ENCODE measurements around the gene UHRF1. TPM values are rescaled to one million over a fixed set of nuclear protein-coding genes. Genes with fewer than 3 reads are reported as not detected.
"Not testable (repeated sequence)": the region's sequence is repeated elsewhere in the genome, so short reads cannot be mapped to it uniquely, and the experiment has no call there.

The UHRF1 gene
- 64.8 and 65.6 TPM in 2 replicates for total RNA-seq (2014; rRNA removed; shearing (Covaris generic); ENCODE audit: low replicate concordance)

GRCh38 chr19:4909156-4909896, at the start of gene UHRF1:
Gene UHRF1, plus strand, starts transcription at chr19:4909501. Its CDS starts 1,385 bp downstream, at chr19:4910886.
- in situ Hi-C loops (cut with HindIII; ENCODE audit: low pct_unique_long_range_greater_than_20kb, low sequenced_read_pairs), result no loop called here
- DNase-seq (ENCODE audit: low read depth), result peak; percentile 65

GRCh38 chr19:4859697-4860096, 49.6 kb upstream of the UHRF1 start:
- no peak for DNase-seq (ENCODE audit: low read depth)
- in situ Hi-C loops (cut with HindIII; ENCODE audit: low pct_unique_long_range_greater_than_20kb, low sequenced_read_pairs), result no loop called here

- no peak for DNase-seq (ENCODE audit: low read depth)
- in situ Hi-C loops (cut with HindIII; ENCODE audit: low pct_unique_long_range_greater_than_20kb, low sequenced_read_pairs), result no loop called here
These were observed 48.2 kb upstream of the UHRF1 start for GRCh38 chr19:4861147-4861546.

- DNase-seq (ENCODE audit: low read depth), result peak; percentile 45
- in situ Hi-C loops (cut with HindIII; ENCODE audit: low pct_unique_long_range_greater_than_20kb, low sequenced_read_pairs), result no loop called here
These were observed 42.5 kb upstream of the UHRF1 start for GRCh38 chr19:4866595-4867424.

- peak; percentile 97 for DNase-seq (ENCODE audit: low read depth)
These were observed 41.6 kb upstream of the UHRF1 start, which contains the start of gene PLIN3 for GRCh38 chr19:4867534-4868285. Gene PLIN3, minus strand, starts transcription at chr19:4867667. Its CDS starts 6,273 bp downstream, at chr19:4861394.

GRCh38 chr19:4868286-4868834, 40.9 kb upstream of the UHRF1 start:
- in situ Hi-C loops (cut with HindIII; ENCODE audit: low pct_unique_long_range_greater_than_20kb, low sequenced_read_pairs), result no loop called here
- DNase-seq (ENCODE audit: low read depth), result no peak

More at GRCh38 chr19:4867534-4868285, 41.6 kb upstream of the UHRF1 start, which contains the start of gene PLIN3:
- in situ Hi-C loops (cut with HindIII; ENCODE audit: low pct_unique_long_range_greater_than_20kb, low sequenced_read_pairs), result no loop called here

GRCh38 chr19:4870025-4870700, 39.1 kb upstream of the UHRF1 start:
- in situ Hi-C loops (cut with HindIII; ENCODE audit: low pct_unique_long_range_greater_than_20kb, low sequenced_read_pairs), result no loop called here
- DNase-seq (ENCODE audit: low read depth), result peak; percentile 96

- DNase-seq (ENCODE audit: low read depth), result no peak
- in situ Hi-C loops (cut with HindIII; ENCODE audit: low pct_unique_long_range_greater_than_20kb, low sequenced_read_pairs), result no loop called here
These were observed 37.6 kb upstream of the UHRF1 start for GRCh38 chr19:4871711-4872110.

GRCh38 chr19:4873930-4874329, 35.4 kb upstream of the UHRF1 start:
- DNase-seq (ENCODE audit: low read depth), result no peak
- in situ Hi-C loops (cut with HindIII; ENCODE audit: low pct_unique_long_range_greater_than_20kb, low sequenced_read_pairs), result no loop called here

- in situ Hi-C loops (cut with HindIII; ENCODE audit: low pct_unique_long_range_greater_than_20kb, low sequenced_read_pairs), result no loop called here
- no peak for DNase-seq (ENCODE audit: low read depth)
These were observed 31.4 kb upstream of the UHRF1 start for GRCh38 chr19:4877753-4878490.

- in situ Hi-C loops (cut with HindIII; ENCODE audit: low pct_unique_long_range_greater_than_20kb, low sequenced_read_pairs), result no loop called here
- DNase-seq (ENCODE audit: low read depth), result no peak
These were observed 30.8 kb upstream of the UHRF1 start for GRCh38 chr19:4878491-4878968.

- DNase-seq (ENCODE audit: low read depth), result no peak
- in situ Hi-C loops (cut with HindIII; ENCODE audit: low pct_unique_long_range_greater_than_20kb, low sequenced_read_pairs), result no loop called here
These were observed 30.3 kb upstream of the UHRF1 start for GRCh38 chr19:4879041-4879440.

GRCh38 chr19:4882874-4883273, 26.4 kb upstream of the UHRF1 start:
- DNase-seq (ENCODE audit: low read depth); in situ Hi-C loops (cut with HindIII; ENCODE audit: low pct_unique_long_range_greater_than_20kb, low sequenced_read_pairs): not testable (repeated sequence)

GRCh38 chr19:4884993-4885392, 24.3 kb upstream of the UHRF1 start:
- in situ Hi-C loops (cut with HindIII; ENCODE audit: low pct_unique_long_range_greater_than_20kb, low sequenced_read_pairs); DNase-seq (ENCODE audit: low read depth): not testable (repeated sequence)

- in situ Hi-C loops (cut with HindIII; ENCODE audit: low pct_unique_long_range_greater_than_20kb, low sequenced_read_pairs); DNase-seq (ENCODE audit: low read depth): not testable (repeated sequence)
These were observed 21.5 kb upstream of the UHRF1 start for GRCh38 chr19:4887803-4888202.

GRCh38 chr19:4889034-4889815, 20.1 kb upstream of the UHRF1 start:
- in situ Hi-C loops (cut with HindIII; ENCODE audit: low pct_unique_long_range_greater_than_20kb, low sequenced_read_pairs), result no loop called here

More at GRCh38 chr19:4889034-4889815, 20.1 kb upstream of the UHRF1 start:
- DNase-seq (ENCODE audit: low read depth), result no peak

All from Caki2 (cell line).